K562 (cell line): Measurements from ENCODE around the gene MAML1. TPM values are rescaled to one million over a fixed set of nuclear protein-coding genes. Genes with fewer than 3 reads are reported as not detected.

Experiments used
- CBFA2T2 ChIP-seq: fragments of 450-650 bp; conservative IDR thresholded peaks from 2 replicates; pipeline ENCODE4 v1.6.1; 2017; ENCODE audit warnings: mild to moderate bottlenecking
- EP400 ChIP-seq: fragments of 450-650 bp; IDR thresholded peaks from 2 replicates; pipeline ENCODE4 v1.6.1; 2017; ENCODE audit warnings: antibody characterized with exemption, mild to moderate bottlenecking, moderate library complexity
- ETS1 ChIP-seq: conservative IDR thresholded peaks from 2 replicates; pipeline ENCODE4 v1.6.1; 2011; ENCODE audit warnings: low read depth, mild to moderate bottlenecking, low read length; ENCODE audit not compliant: control insufficient read depth
- ETS2 ChIP-seq: IDR thresholded peaks from 2 replicates; pipeline ENCODE4 v1.6.1; 2016; ENCODE audit warnings: borderline replicate concordance, missing genetic modification characterization, mild to moderate bottlenecking, moderate library complexity, missing compliant biosample characterization; ENCODE audit not compliant: poor library complexity, severe bottlenecking
- FOXP4 ChIP-seq: sonication (generic); formaldehyde crosslinking; IDR thresholded peaks from 2 replicates; pipeline ENCODE4 v1.8.0; 2022; ENCODE audit warnings: mild to moderate bottlenecking, missing genetic modification reagents, borderline replicate concordance
- GABPB2 ChIP-seq: fragments of 250-450 bp; sonication (Bioruptor Pico); conservative IDR thresholded peaks from 2 replicates; pipeline ENCODE4 v1.5.1; 2021; ENCODE audit warnings: mild to moderate bottlenecking
- GATAD2B ChIP-seq: fragments of 450-650 bp; IDR thresholded peaks from 2 replicates; pipeline ENCODE4 v1.6.1; 2017; ENCODE audit warnings: mild to moderate bottlenecking, borderline replicate concordance
- MAX ChIP-seq: sonication (generic); formaldehyde crosslinking; IDR thresholded peaks from 2 replicates; pipeline ENCODE4 v1.9.0; 2022; ENCODE audit warnings: mild to moderate bottlenecking, missing genetic modification reagents
- MYC ChIP-seq, 2 experiments: fragments of 250-450 bp in 1 of 2; sonication (Bioruptor Pico) in 1 of 2; IDR thresholded peaks; 2 replicates each; pipeline versions ENCODE4 v1.5.1 to v1.6.1; 2012 to 2021; ENCODE audit warnings: low read depth in 2 of 2, borderline replicate concordance in 1 of 2, improper control_type of control experiment in 1 of 2, low read length in 1 of 2, mild to moderate bottlenecking in 1 of 2, moderate library complexity in 1 of 2
- NONO ChIP-seq, 2 experiments: fragments of 200-400 bp in 1 of 2; fragments of 450-650 bp in 1 of 2; formaldehyde crosslinking in 1 of 2; IDR thresholded peaks; 2 replicates each; pipeline ENCODE4 v1.6.1; 2017; ENCODE audit warnings: low read depth in 2 of 2, mild to moderate bottlenecking in 2 of 2, moderate library complexity in 2 of 2, low read length in 1 of 2
- RBM22 ChIP-seq: fragments of 200-400 bp; formaldehyde crosslinking; IDR thresholded peaks from 2 replicates; pipeline ENCODE4 v1.6.1; 2018; ENCODE audit warnings: low read length, low read depth; ENCODE audit not compliant: poor library complexity, severe bottlenecking
- SMARCC2 ChIP-seq: fragments of 450-650 bp; IDR thresholded peaks from 2 replicates; pipeline ENCODE4 v1.6.1; 2017; ENCODE audit warnings: antibody characterized with exemption, moderate library complexity, mild to moderate bottlenecking, low read depth
- YY1 ChIP-seq, 3 experiments: IDR thresholded peaks; 2 replicates each; pipeline ENCODE4 v1.6.1; 2011; ENCODE audit warnings: low read length in 2 of 3, mild to moderate bottlenecking in 2 of 3, moderate library complexity in 2 of 3, borderline replicate concordance in 1 of 3, control low read depth in 1 of 3, low read depth in 1 of 3; ENCODE audit not compliant: insufficient read depth in 3 of 3, insufficient replicate concordance in 2 of 3, control insufficient read depth in 1 of 3, insufficient read length in 1 of 3; ENCODE audit errors: extremely low read depth in 1 of 3
- ZNF175 ChIP-seq: fragments of 200-800 bp; sonication (Bioruptor generic); IDR thresholded peaks from 2 replicates; pipeline ENCODE4 v1.6.1; 2016; ENCODE audit warnings: low read depth, mild to moderate bottlenecking, missing genetic modification characterization, missing compliant biosample characterization
- ZNF239 ChIP-seq: fragments of 250-450 bp; sonication (Bioruptor Pico); IDR thresholded peaks from 2 replicates; pipeline ENCODE4 v1.4.0; 2020; ENCODE audit warnings: mild to moderate bottlenecking
- ZNF316 ChIP-seq: fragments of 450-650 bp; IDR thresholded peaks from 2 replicates; pipeline ENCODE4 v1.6.1; 2016
- ZNF699 ChIP-seq: fragments of 250-450 bp; sonication (Bioruptor Pico); IDR thresholded peaks from 2 replicates; pipeline ENCODE4 v1.8.0; 2021; ENCODE audit warnings: mild to moderate bottlenecking, moderate library complexity; ENCODE audit not compliant: insufficient replicate concordance
- polyA plus RNA-seq, 8 experiments: library from polyadenylated mRNA; depleted of rRNA in 4 of 8; stranded (reverse) in 5 of 8; unstranded in 3 of 8; fragments of >200 nt; fragmentation: Nextera tagmentation in 2 of 8; fragmentation: Illumina TruSeq in 1 of 8; extraction: Ambion mirVana in 2 of 8; extraction: Trizol in 1 of 8; gene quantifications; 2 replicates each; pipeline versions ENCODE4 v1.2.1 to v1.2.3, GENCODE V29; 2011 to 2014; ENCODE audit warnings: inconsistent platforms in 1 of 8, missing spikeins in 1 of 8
- total RNA-seq, 7 experiments: library from RNA; depleted of rRNA in 6 of 7; stranded (reverse); fragments of >200 nt in 6 of 7; fragmentation: Illumina TruSeq in 2 of 7; extraction: Trizol in 2 of 7; gene quantifications; 2 replicates each; pipeline versions ENCODE4 v1.2.1 to v1.2.3, GENCODE V29; 2011 to 2021; ENCODE audit warnings: low replicate concordance in 1 of 7
- TF ChIP-seq, protein P1 (sequence below): fragments of 450-650 bp; IDR thresholded peaks from 2 replicates; pipeline ENCODE4 v1.6.1; 2017; ENCODE audit warnings: antibody characterized with exemption, mild to moderate bottlenecking

MAML1 gene
- total and polyA plus RNA-seq, 9 of the 15 experiments (the other 6 are each of a cell fraction or from before 2014, with no cell fraction given) = 0.32 to 18.4 (median 7.0) TPM

GRCh38 chr5:179698935-179699615 is 33.5 kb upstream of the MAML1 start, which contains the start of gene CANX (continued):
- TF ChIP-seq, protein P1, sequence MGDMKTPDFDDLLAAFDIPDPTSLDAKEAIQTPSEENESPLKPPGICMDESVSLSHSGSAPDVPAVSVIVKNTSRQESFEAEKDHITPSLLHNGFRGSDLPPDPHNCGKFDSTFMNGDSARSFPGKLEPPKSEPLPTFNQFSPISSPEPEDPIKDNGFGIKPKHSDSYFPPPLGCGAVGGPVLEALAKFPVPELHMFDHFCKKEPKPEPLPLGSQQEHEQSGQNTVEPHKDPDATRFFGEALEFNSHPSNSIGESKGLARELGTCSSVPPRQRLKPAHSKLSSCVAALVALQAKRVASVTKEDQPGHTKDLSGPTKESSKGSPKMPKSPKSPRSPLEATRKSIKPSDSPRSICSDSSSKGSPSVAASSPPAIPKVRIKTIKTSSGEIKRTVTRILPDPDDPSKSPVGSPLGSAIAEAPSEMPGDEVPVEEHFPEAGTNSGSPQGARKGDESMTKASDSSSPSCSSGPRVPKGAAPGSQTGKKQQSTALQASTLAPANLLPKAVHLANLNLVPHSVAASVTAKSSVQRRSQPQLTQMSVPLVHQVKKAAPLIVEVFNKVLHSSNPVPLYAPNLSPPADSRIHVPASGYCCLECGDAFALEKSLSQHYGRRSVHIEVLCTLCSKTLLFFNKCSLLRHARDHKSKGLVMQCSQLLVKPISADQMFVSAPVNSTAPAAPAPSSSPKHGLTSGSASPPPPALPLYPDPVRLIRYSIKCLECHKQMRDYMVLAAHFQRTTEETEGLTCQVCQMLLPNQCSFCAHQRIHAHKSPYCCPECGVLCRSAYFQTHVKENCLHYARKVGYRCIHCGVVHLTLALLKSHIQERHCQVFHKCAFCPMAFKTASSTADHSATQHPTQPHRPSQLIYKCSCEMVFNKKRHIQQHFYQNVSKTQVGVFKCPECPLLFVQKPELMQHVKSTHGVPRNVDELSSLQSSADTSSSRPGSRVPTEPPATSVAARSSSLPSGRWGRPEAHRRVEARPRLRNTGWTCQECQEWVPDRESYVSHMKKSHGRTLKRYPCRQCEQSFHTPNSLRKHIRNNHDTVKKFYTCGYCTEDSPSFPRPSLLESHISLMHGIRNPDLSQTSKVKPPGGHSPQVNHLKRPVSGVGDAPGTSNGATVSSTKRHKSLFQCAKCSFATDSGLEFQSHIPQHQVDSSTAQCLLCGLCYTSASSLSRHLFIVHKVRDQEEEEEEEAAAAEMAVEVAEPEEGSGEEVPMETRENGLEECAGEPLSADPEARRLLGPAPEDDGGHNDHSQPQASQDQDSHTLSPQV = peak; percentile 33
- TF ChIP-seq MYC (IDR thresholded peaks at IDR 0.05; ENCODE audit: low read depth, low read length) = peak; percentile 95
- no peak for TF ChIP-seq MYC (CRISPR knock-in tag; IDR thresholded peaks at IDR 0.05; ENCODE audit: borderline replicate concordance, low read depth)
- peak; percentile 92 for TF ChIP-seq MAX (CRISPR knock-in tag)
- TF ChIP-seq SMARCC2 = no peak
- peak in 2 of 3 experiments; percentile 38 to 42 for TF ChIP-seq YY1 (IDR thresholded peaks at IDR 0.05; ENCODE audit: borderline replicate concordance in 1 of 3, control insufficient read depth in 1 of 3, extremely low read depth in 1 of 3, insufficient read depth in 3 of 3, insufficient read length in 1 of 3, insufficient replicate concordance in 2 of 3, low read depth in 1 of 3, low read length in 2 of 3)
- TF ChIP-seq EP400 = peak; percentile 91; the same call in 1 of the 2 replicates
- no peak for TF ChIP-seq GATAD2B
- peak; percentile 54 for TF ChIP-seq CBFA2T2
- TF ChIP-seq RBM22 = peak; percentile 94
- TF ChIP-seq GABPB2 (CRISPR knock-in tag) = no peak
- 0 out of 2 replicates have a peak, but pooled peaks have one; percentile 50 for TF ChIP-seq ETS1
- TF ChIP-seq FOXP4 (CRISPR knock-in tag) = peak; percentile 84
- no peak for TF ChIP-seq ZNF239 (CRISPR knock-in tag)
- peak; percentile 33; the same call in 1 of the 2 replicates for TF ChIP-seq ZNF175 (CRISPR knock-in tag)
- peak; percentile 49 to 60; a peak in 1 of 4 replicates for TF ChIP-seq NONO (IDR thresholded peaks at IDR 0.05; ENCODE audit: low read depth in 2 of 2, low read length in 1 of 2)
- TF ChIP-seq ETS2 (tag) = no peak
- no peak for TF ChIP-seq ZNF699 (CRISPR knock-in tag)
- TF ChIP-seq ZNF316 = no peak
